IMR-90 (cell line): ENCODE results near the gene URAD. TPM values are rescaled to one million over a fixed set of nuclear protein-coding genes. Genes with fewer than 3 reads are reported as not detected.

Source experiments
- ATAC-seq: fragments of 200-7000 bp; cut with Tn5 transposase; 2 replicates; pipeline ENCODE4 v1.9.1; 2020; ENCODE audit warnings: low read depth, mild to moderate bottlenecking, moderate library complexity
- BruUV-seq: library from RNA; stranded (reverse); fragments of 400-500 nt; replicated peaks from 2 replicates; lab custom pipeline; 2021; lab: Mats Ljungman, UMichigan
- CTCF ChIA-PET: fragments of 300-600 bp; formaldehyde crosslinking; extraction: SDS; loops from one replicate; lab custom pipeline; 2021; ENCODE audit warnings: antibody characterized with exemption; lab: Yijun Ruan, JAX
- POLR2A ChIA-PET: fragments of 300-600 bp; sonication (Branson Sonifier 250); formaldehyde crosslinking; loops from one replicate; lab custom pipeline; 2022; ENCODE audit warnings: antibody characterized with exemption; ENCODE audit not compliant: unreplicated experiment; lab: Charles Lee
- DNase-seq: peaks from one replicate; pipeline ENCODE4 v3.0.0; 2013
- H2AFZ ChIP-seq: replicated peaks from 2 replicates; pipeline ENCODE3; 2013; ENCODE audit warnings: low read length, mild to moderate bottlenecking; ENCODE audit not compliant: poor library complexity
- H2AK5ac ChIP-seq: 2 replicates; pipeline ENCODE4 v1.6.1; 2013; ENCODE audit warnings: low read depth, low read length, inconsistent platforms
- H2AK9ac ChIP-seq: replicated peaks from 2 replicates; pipeline ENCODE3; 2013; ENCODE audit warnings: mild to moderate bottlenecking, low read depth, low read length, moderate library complexity; ENCODE audit not compliant: poor library complexity
- H2BK120ac ChIP-seq: 2 replicates; pipeline ENCODE4 v1.6.1; 2013; ENCODE audit warnings: low read depth, low read length, inconsistent platforms
- H2BK15ac ChIP-seq: 3 replicates; pipeline ENCODE4 v1.6.1; 2013; ENCODE audit warnings: low read depth, low read length, inconsistent platforms
- H2BK20ac ChIP-seq: 2 replicates; pipeline ENCODE4 v1.6.1; 2013; ENCODE audit warnings: low read depth, mild to moderate bottlenecking, inconsistent platforms, low read length, moderate library complexity
- H2BK5ac ChIP-seq: 2 replicates; pipeline ENCODE4 v1.6.1; 2013; ENCODE audit warnings: mild to moderate bottlenecking, low read depth, low read length, inconsistent platforms; ENCODE audit not compliant: poor library complexity, severe bottlenecking
- H3K14ac ChIP-seq: replicated peaks from 2 replicates; pipeline ENCODE4 v1.6.1; 2013; ENCODE audit warnings: low read depth, low read length, inconsistent platforms
- H3K18ac ChIP-seq: 2 replicates; pipeline ENCODE4 v1.6.1; 2013; ENCODE audit warnings: low read depth, low read length, control low read depth
- H3K23ac ChIP-seq: 2 replicates; pipeline ENCODE4 v1.6.1; 2013; ENCODE audit warnings: low read depth, low read length, inconsistent platforms
- H3K27ac ChIP-seq: 2 replicates; pipeline ENCODE4 v1.5.1; 2013; ENCODE audit warnings: mild to moderate bottlenecking, control low read depth, low read length; ENCODE audit not compliant: insufficient read depth
- H3K27me3 ChIP-seq: 2 replicates; pipeline ENCODE4 v1.6.1; 2013; ENCODE audit warnings: low read length; ENCODE audit not compliant: control insufficient read depth, insufficient read depth
- H3K36me3 ChIP-seq: 2 replicates; pipeline ENCODE4 v1.6.1; 2013; ENCODE audit warnings: low read length, mixed read lengths; ENCODE audit not compliant: control insufficient read depth, insufficient read depth
- H3K4ac ChIP-seq: 2 replicates; pipeline ENCODE4 v1.6.1; 2013; ENCODE audit warnings: low read depth, low read length, inconsistent platforms
- H3K4me1 ChIP-seq: 2 replicates; pipeline ENCODE4 v1.6.1; 2013; ENCODE audit warnings: low read length, mixed read lengths; ENCODE audit not compliant: control insufficient read depth, insufficient read depth
- H3K4me2 ChIP-seq: 2 replicates; pipeline ENCODE4 v1.6.1; 2013; ENCODE audit warnings: low read depth, mild to moderate bottlenecking, control low read depth, low read length, moderate library complexity
- H3K4me3 ChIP-seq: 2 replicates; pipeline ENCODE4 v1.5.1; 2013; ENCODE audit warnings: low read depth, mild to moderate bottlenecking, control low read depth, low read length, moderate library complexity; ENCODE audit not compliant: insufficient read depth
- H3K56ac ChIP-seq: 2 replicates; pipeline ENCODE4 v1.6.1; 2013; ENCODE audit warnings: low read length, inconsistent platforms; ENCODE audit not compliant: insufficient read depth; ENCODE audit errors: extremely low read depth
- H3K79me1 ChIP-seq, 2 experiments: 2 replicates each; pipeline ENCODE4 v1.6.1; 2013; ENCODE audit warnings: low read length in 2 of 2, inconsistent platforms in 1 of 2, low read depth in 1 of 2
- H3K9ac ChIP-seq: 2 replicates; pipeline ENCODE4 v1.6.1; 2013; ENCODE audit warnings: low read depth, low read length, control low read depth
- H3K9me1 ChIP-seq: 2 replicates; pipeline ENCODE4 v1.6.1; 2013; ENCODE audit warnings: low read length, inconsistent platforms; ENCODE audit not compliant: insufficient read depth
- H3K9me3 ChIP-seq: 2 replicates; pipeline ENCODE4 v1.6.1; 2013; ENCODE audit warnings: low read length; ENCODE audit not compliant: control insufficient read depth, insufficient read depth
- H4K20me1 ChIP-seq: 2 replicates; pipeline ENCODE4 v1.6.1; 2013; ENCODE audit warnings: low read length, inconsistent platforms; ENCODE audit not compliant: insufficient read depth
- H4K5ac ChIP-seq: 2 replicates; pipeline ENCODE4 v1.6.1; 2013; ENCODE audit warnings: mild to moderate bottlenecking, low read depth, low read length, control low read depth
- H4K8ac ChIP-seq, 2 experiments: 2 replicates each; pipeline ENCODE4 v1.6.1; 2013; ENCODE audit warnings: low read depth in 2 of 2, low read length in 2 of 2, control low read depth in 1 of 2, inconsistent platforms in 1 of 2
- H4K91ac ChIP-seq: 2 replicates; pipeline ENCODE4 v1.6.1; 2013; ENCODE audit warnings: low read depth, low read length, inconsistent platforms; ENCODE audit not compliant: insufficient read depth
- BHLHE40 ChIP-seq: fragments of 150-350 bp; IDR thresholded peaks from 2 replicates; pipeline ENCODE4 v1.6.1; 2016; ENCODE audit warnings: mild to moderate bottlenecking, low read depth, low read length
- CEBPB ChIP-seq: IDR thresholded peaks from 2 replicates; pipeline ENCODE4 v1.6.1; 2012; ENCODE audit warnings: low read depth, low read length, improper control_type of control experiment
- CHD1 ChIP-seq: IDR thresholded peaks from 2 replicates; pipeline ENCODE4 v1.6.1; 2012; ENCODE audit warnings: low read depth, low read length, improper control_type of control experiment
- CTCF ChIP-seq: conservative IDR thresholded peaks from 2 replicates; pipeline ENCODE4 v1.5.1; 2012; ENCODE audit warnings: mild to moderate bottlenecking, low read depth, low read length, improper control_type of control experiment
- ELK1 ChIP-seq: fragments of 150-350 bp; IDR thresholded peaks from 2 replicates; pipeline ENCODE4 v1.6.1; 2016; ENCODE audit warnings: low read depth, mild to moderate bottlenecking, low read length, moderate library complexity, borderline replicate concordance
- FOS ChIP-seq: fragments of 150-350 bp; IDR thresholded peaks from 2 replicates; pipeline ENCODE4 v1.6.1; 2016; ENCODE audit warnings: low read depth, low read length
- MAFK ChIP-seq: IDR thresholded peaks from 2 replicates; pipeline ENCODE4 v1.6.1; 2012; ENCODE audit warnings: low read depth, low read length, improper control_type of control experiment
- MXI1 ChIP-seq: IDR thresholded peaks from 2 replicates; pipeline ENCODE4 v1.6.1; 2012; ENCODE audit warnings: low read depth, mild to moderate bottlenecking, low read length, moderate library complexity, borderline replicate concordance
- NFE2L2 ChIP-seq: fragments of 150-350 bp; IDR thresholded peaks from 2 replicates; pipeline ENCODE4 v1.6.1; 2016; ENCODE audit warnings: low read depth, mild to moderate bottlenecking, low read length
- POLR2A ChIP-seq: IDR thresholded peaks from 2 replicates; pipeline ENCODE4 v1.6.1; 2012; ENCODE audit warnings: mild to moderate bottlenecking, low read depth, low read length
- RCOR1 ChIP-seq: IDR thresholded peaks from 2 replicates; pipeline ENCODE4 v1.6.1; 2012; ENCODE audit warnings: mild to moderate bottlenecking, low read length, improper control_type of control experiment; ENCODE audit not compliant: insufficient replicate concordance
- RFX5 ChIP-seq: IDR thresholded peaks from 2 replicates; pipeline ENCODE4 v1.8.0; 2012; ENCODE audit warnings: low read depth, mild to moderate bottlenecking, low read length, moderate library complexity
- SMC3 ChIP-seq: fragments of 150-350 bp; IDR thresholded peaks from 2 replicates; pipeline ENCODE4 v1.6.1; 2016; ENCODE audit warnings: low read depth, mild to moderate bottlenecking, antibody characterized with exemption, low read length, moderate library complexity
- WGBS, 2 experiments: methylation state at CpG; one replicate each; pipeline versions ENCODE4 v1.1.5 to v1.1.7; 2013; ENCODE audit warnings: missing lambda C conversion rate in 2 of 2; ENCODE audit not compliant: insufficient read length in 1 of 2; ENCODE audit errors: extremely low coverage in 2 of 2; 5-methylcytosine and 5-hydroxymethylcytosine counted together
- dilution Hi-C: fragments of 300-500 bp; cut with HindIII; formaldehyde crosslinking; loops from one replicate; pipeline ENCODE4 v1.14.3; 2018; ENCODE audit warnings: low sequenced_read_pairs; ENCODE audit not compliant: unreplicated experiment
- in situ Hi-C: fragments of 300-500 bp; cut with MboI; formaldehyde crosslinking; loops from 3 replicates; pipeline ENCODE4 v1.14.3; 2019; ENCODE audit warnings: low sequenced_read_pairs, inconsistent platforms, mixed read lengths
- intact Hi-C: fragments of 100-400 bp; cut with micrococcal nuclease; formaldehyde crosslinking; loops from 2 replicates; pipeline ENCODE4 v1.10.0; 2022
- polyA plus RNA-seq, 3 experiments: library from polyadenylated mRNA; depleted of rRNA; stranded (reverse); fragments of >200 nt; gene quantifications; 2 replicates each; pipeline ENCODE4 v1.2.3, GENCODE V29; 2012; ENCODE audit warnings: low replicate concordance in 1 of 3
- total RNA-seq: library from RNA; depleted of rRNA; stranded (reverse); fragments of >200 nt; gene quantifications from 2 replicates; pipeline ENCODE4 v1.2.3, GENCODE V29; 2012

URAD gene
- total and polyA plus RNA-seq, 2 of the 4 experiments (the other 2 are of a cell fraction): not detected

- H2BK5ac ChIP-seq: no peak overlapping the region
- H3K27ac ChIP-seq: no peak overlapping the region
- H3K9me1 ChIP-seq: no peaks in the 10 kb centered on the region; the same call in 1 of the 2 replicates
- H3K23ac ChIP-seq: no peak overlapping the region
- CTCF ChIA-PET: no interaction called here
- ATAC-seq (no peak), DNase-seq (no peak)
- POLR2A ChIA-PET: no interaction called here
- H3K4me1 ChIP-seq: no peaks in the 10 kb centered on the region; the same call in 1 of the 2 replicates
- peaks cover 89% of the 10 kb centered on the region for H3K27me3 ChIP-seq
- H3K9ac ChIP-seq: no peak overlapping the region
- H2BK120ac ChIP-seq: no peak overlapping the region
- no peak overlapping the region for H3K56ac ChIP-seq
- no peaks in the 10 kb centered on the region for H3K79me1 ChIP-seq
- no peak overlapping the region for H3K4me3 ChIP-seq
- dilution Hi-C loops: no loop called here
- WGBS, 2 experiments: no CpG with 5 or more reads among the region's 15 CpGs
- no TSS peak for BruUV-seq
- no peak overlapping the region for H2AFZ ChIP-seq
- no peaks in the 10 kb centered on the region for H3K36me3 ChIP-seq
- no peak overlapping the region for H2AK5ac ChIP-seq
- H2BK20ac ChIP-seq: no peak overlapping the region
- no peaks in the 10 kb centered on the region for H4K20me1 ChIP-seq
- no peak overlapping the region for H2AK9ac ChIP-seq
- in situ Hi-C loops: loop anchor here (25.0 kb wide), 1 partner anchor 442 kb away; no protein-coding TSS in a partner anchor
- H3K4me2 ChIP-seq: no peak overlapping the region
- intact Hi-C loops: no loop called here
- H3K4ac ChIP-seq: no peak overlapping the region
- no peak overlapping the region for H3K14ac ChIP-seq
- no peak overlapping the region for H4K91ac ChIP-seq
- no peak overlapping the region for H3K18ac ChIP-seq
- no peak overlapping the region for H4K5ac ChIP-seq
- H2BK15ac ChIP-seq: no peak overlapping the region
- no peak for TF ChIP-seq MAFK
- no peak for TF ChIP-seq BHLHE40
- no peak for TF ChIP-seq CHD1
- no peak for TF ChIP-seq MXI1
- no peak for TF ChIP-seq CEBPB
- TF ChIP-seq POLR2A: no peak
- TF ChIP-seq CTCF: no peak
- no peak for TF ChIP-seq SMC3
- no peak for TF ChIP-seq RFX5
- TF ChIP-seq RCOR1: no peak
- TF ChIP-seq NFE2L2: no peak
- no peak for TF ChIP-seq FOS
- no peak for TF ChIP-seq ELK1
- H4K8ac ChIP-seq: no peak overlapping the region
- H3K9me3 ChIP-seq: no peaks in the 10 kb centered on the region; the same call in 1 of the 2 replicates
These were observed 9.4 kb downstream of the URAD start for GRCh38 chr13:27979001-27979643.
